GM12878 (cell line): ENCODE data around the gene ARL6IP1. TPM values are rescaled to one million over a fixed set of nuclear protein-coding genes. Genes with fewer than 3 reads are reported as not detected.
A peak's percentile ranks its signal among the peaks of the same experiment; 100 is the strongest.

ENCODE experiments used
- BMI1 ChIP-seq: fragments of 450-650 bp; IDR thresholded peaks from 2 replicates; pipeline ENCODE4 v1.6.1; 2016; ENCODE audit warnings: mild to moderate bottlenecking, moderate library complexity, borderline replicate concordance
- CBX3 ChIP-seq: fragments of 200-600 bp; sonication (generic); IDR thresholded peaks from 2 replicates; pipeline ENCODE4 v1.6.1; 2016; ENCODE audit warnings: low read depth, borderline replicate concordance
- CBX5 ChIP-seq: sonication (generic); IDR thresholded peaks from 2 replicates; pipeline ENCODE4 v1.6.1; 2016; ENCODE audit warnings: low read depth, moderate library complexity, mild to moderate bottlenecking, inconsistent platforms
- EP300 ChIP-seq, 2 experiments: fragments of 150-350 bp in 1 of 2; IDR thresholded peaks; 2 replicates each; pipeline ENCODE4 v1.6.1; 2011 to 2012; ENCODE audit warnings: low read depth in 2 of 2, low read length in 2 of 2, borderline replicate concordance in 1 of 2, improper control_type of control experiment in 1 of 2, inconsistent platforms in 1 of 2; ENCODE audit not compliant: control insufficient read depth in 1 of 2
- ESRRA ChIP-seq: IDR thresholded peaks from 2 replicates; pipeline ENCODE4 v1.6.1; 2012; ENCODE audit warnings: mild to moderate bottlenecking, low read length, improper control_type of control experiment
- FOXK2 ChIP-seq: fragments of 450-650 bp; IDR thresholded peaks from 2 replicates; pipeline ENCODE4 v1.6.1; 2017; ENCODE audit warnings: mild to moderate bottlenecking, moderate library complexity
- IKZF2 ChIP-seq, 2 experiments: fragments of 450-650 bp; IDR thresholded peaks; 2 replicates each; pipeline ENCODE4 v1.6.1; 2017; ENCODE audit warnings: mild to moderate bottlenecking in 2 of 2, moderate library complexity in 2 of 2
- MEF2B ChIP-seq: fragments of 450-650 bp; IDR thresholded peaks from 2 replicates; pipeline ENCODE4 v1.6.1; 2018; ENCODE audit warnings: mild to moderate bottlenecking, moderate library complexity; ENCODE audit not compliant: partially characterized antibody, poor library complexity, severe bottlenecking
- MXI1 ChIP-seq: fragments of 150-350 bp; IDR thresholded peaks from 2 replicates; pipeline ENCODE4 v1.6.1; 2011; ENCODE audit warnings: low read depth, mild to moderate bottlenecking, inconsistent platforms, low read length, improper control_type of control experiment
- NFYB ChIP-seq: IDR thresholded peaks from 2 replicates; pipeline ENCODE4 v1.6.1; 2011; ENCODE audit warnings: low read depth, mild to moderate bottlenecking, low read length, improper control_type of control experiment, moderate library complexity; ENCODE audit not compliant: insufficient read depth
- NR2C2 ChIP-seq: IDR thresholded peaks from 2 replicates; pipeline ENCODE4 v1.6.1; 2011; ENCODE audit warnings: borderline replicate concordance, low read depth; ENCODE audit not compliant: control insufficient read depth, insufficient read length
- RAD51 ChIP-seq: fragments of 450-650 bp; IDR thresholded peaks from 2 replicates; pipeline ENCODE4 v1.6.1; 2016; ENCODE audit warnings: moderate library complexity, mild to moderate bottlenecking, inconsistent platforms
- RELB ChIP-seq: fragments of 450-650 bp; IDR thresholded peaks from 2 replicates; pipeline ENCODE4 v1.6.1; 2017; ENCODE audit warnings: low read depth, mild to moderate bottlenecking, moderate library complexity
- REST ChIP-seq: IDR thresholded peaks from 2 replicates; pipeline ENCODE4 v1.6.1; 2012; ENCODE audit warnings: mild to moderate bottlenecking, low read depth, low read length
- SPI1 ChIP-seq: IDR thresholded peaks from 2 replicates; pipeline ENCODE4 v1.6.1; 2011; ENCODE audit warnings: low read depth, mild to moderate bottlenecking, low read length, moderate library complexity, borderline replicate concordance; ENCODE audit not compliant: insufficient read depth
- SUPT20H ChIP-seq: IDR thresholded peaks from 2 replicates; pipeline ENCODE4 v1.6.1; 2011; ENCODE audit warnings: low read depth, mild to moderate bottlenecking, low read length, moderate library complexity, borderline replicate concordance; ENCODE audit not compliant: control insufficient read depth
- TARDBP ChIP-seq: IDR thresholded peaks from 2 replicates; pipeline ENCODE4 v1.6.1; 2016; ENCODE audit warnings: borderline replicate concordance
- ZBTB4 ChIP-seq: fragments of 450-650 bp; formaldehyde crosslinking; IDR thresholded peaks from 2 replicates; pipeline ENCODE4 v1.4.0; 2022; ENCODE audit warnings: mild to moderate bottlenecking, moderate library complexity
- polyA plus RNA-seq, 11 experiments: library from polyadenylated mRNA; depleted of rRNA in 4 of 11; unstranded in 6 of 11; stranded (reverse) in 5 of 11; fragments of >200 nt; fragmentation: Nextera tagmentation in 4 of 11; fragmentation: Illumina TruSeq in 1 of 11; extraction: Ambion mirVana in 4 of 11; extraction: Trizol in 1 of 11; gene quantifications; 1 replicate in 1 of 11; 2 replicates in 10 of 11; pipeline versions ENCODE4 v1.2.1 to v1.2.3, GENCODE V29; 2011 to 2016; ENCODE audit warnings: inconsistent platforms in 2 of 11, missing spikeins in 2 of 11, low read depth in 1 of 11
- total RNA-seq, 4 experiments: library from RNA; depleted of rRNA in 3 of 4; stranded (reverse); fragments of >200 nt in 3 of 4; fragmentation: Illumina TruSeq in 1 of 4; extraction: Trizol in 1 of 4; gene quantifications; 2 replicates each; pipeline versions ENCODE4 v1.2.1 to v1.2.3, GENCODE V29; 2013 to 2021

The ARL6IP1 gene
- total and polyA plus RNA-seq, 10 of the 15 experiments (the other 5 are each of a cell fraction or from before 2014, with no cell fraction given) = 99.3 to 334 (median 197) TPM

- TF ChIP-seq IKZF2 (IDR thresholded peaks at IDR 0.05) = peak; percentile 22 to 25; a peak in 1 of 4 replicates
- no peak for TF ChIP-seq ZBTB4 (CRISPR knock-in tag)
- peak; percentile 80 for TF ChIP-seq MXI1
- 0 out of 4 replicates have a peak, but pooled peaks of 1 of the 2 experiments have one; percentile 8 for TF ChIP-seq EP300 (IDR thresholded peaks at IDR 0.05; ENCODE audit: borderline replicate concordance in 1 of 2, control insufficient read depth in 1 of 2, low read depth in 2 of 2, low read length in 2 of 2)
- 0 out of 2 replicates have a peak, but pooled peaks have one; percentile 60 for TF ChIP-seq CBX5
- no peak for TF ChIP-seq CBX3
- TF ChIP-seq BMI1 = no peak
- no peak for TF ChIP-seq MEF2B
- no peak for TF ChIP-seq SUPT20H
- TF ChIP-seq REST = peak; percentile 58; the same call in 1 of the 2 replicates
- peak; percentile 58; the same call in 1 of the 2 replicates for TF ChIP-seq RAD51
- TF ChIP-seq SPI1 = no peak
- TF ChIP-seq RELB = peak; percentile 94
- no peak for TF ChIP-seq TARDBP
- TF ChIP-seq ESRRA = no peak; the same call in 1 of the 2 replicates
- TF ChIP-seq FOXK2 = peak; percentile 74
- peak; percentile 86 for TF ChIP-seq NR2C2
- no peak for TF ChIP-seq NFYB
These were observed 11.3 kb downstream of the ARL6IP1 start, which contains the start of gene RPS15A (continued) for GRCh38 chr16:18789850-18790706.
